GM12878 (cell line): ENCODE results near the gene GRIK2. TPM values are rescaled to one million over a fixed set of nuclear protein-coding genes. Genes with fewer than 3 reads are reported as not detected.

Experiments used
- ATAC-seq: fragments of 200-7000 bp; cut with Tn5 transposase; 3 replicates; pipeline ENCODE4 v1.9.1; 2020; ENCODE audit warnings: mild to moderate bottlenecking, moderate library complexity
- BruUV-seq: library from RNA; stranded (reverse); fragments of 400-500 nt; replicated peaks from 2 replicates; lab custom pipeline; 2021; lab: Mats Ljungman, UMichigan
- CTCF ChIA-PET: fragments of 300-600 bp; sonication (Branson Sonifier 250); formaldehyde crosslinking; extraction: SDS; loops from one replicate; lab custom pipeline; 2021; ENCODE audit warnings: inconsistent platforms; lab: Yijun Ruan, JAX
- POLR2A ChIA-PET: fragments of 350-600 bp; formaldehyde crosslinking; extraction: SDS; loops from one replicate; lab custom pipeline; 2021; ENCODE audit warnings: inconsistent platforms; lab: Charles Lee
- RAD21 ChIA-PET: fragments of 300-600 bp; sonication (Branson Sonifier 250); formaldehyde crosslinking; loops from one replicate; lab custom pipeline; 2023; ENCODE audit warnings: antibody characterized with exemption; ENCODE audit not compliant: unreplicated experiment; lab: Charles Lee
- SMC1A ChIA-PET: fragments of 300-600 bp; sonication (Branson Sonifier 250); formaldehyde crosslinking; loops from one replicate; lab custom pipeline; 2023; ENCODE audit not compliant: unreplicated experiment, uncharacterized antibody; lab: Charles Lee
- DNase-seq: peaks from one replicate; pipeline ENCODE4 v3.0.0-alpha.2; 2011; ENCODE audit warnings: low read depth, low spot score
- FAIRE-seq: peaks from 3 replicates; lab custom pipeline; 2011; peaks lifted over from hg19 to GRCh38; lab: Jason Lieb, UNC
- H2AFZ ChIP-seq: 2 replicates; pipeline ENCODE4 v1.6.0; 2011; ENCODE audit warnings: low read depth, low read length, control low read depth; ENCODE audit not compliant: control insufficient read depth
- H3K27ac ChIP-seq: 2 replicates; pipeline ENCODE4 v1.5.1; 2011; ENCODE audit warnings: control low read depth; ENCODE audit not compliant: control insufficient read depth, insufficient read depth
- H3K27me3 ChIP-seq, 2 experiments: replicated peaks in 1 of 2; 2 replicates each; pipeline versions ENCODE4 v1.6.0 to v1.6.1; 2011; ENCODE audit warnings: low read length in 1 of 2; ENCODE audit not compliant: control insufficient read depth in 2 of 2, insufficient read depth in 2 of 2
- H3K36me3 ChIP-seq, 2 experiments: 2 replicates each; pipeline ENCODE4 v1.5.1; 2011; ENCODE audit warnings: low read length in 1 of 2; ENCODE audit not compliant: control insufficient read depth in 2 of 2, insufficient read depth in 2 of 2
- H3K4me1 ChIP-seq: 2 replicates; pipeline ENCODE4 v1.6.1; 2011; ENCODE audit warnings: mild to moderate bottlenecking, low read length, moderate library complexity, mixed read lengths; ENCODE audit not compliant: control insufficient read depth, insufficient read depth
- H3K4me2 ChIP-seq: 2 replicates; pipeline ENCODE4 v1.6.0; 2011; ENCODE audit warnings: control low read depth; ENCODE audit not compliant: control insufficient read depth, insufficient read depth
- H3K4me3 ChIP-seq: fragments of 200-600 bp; sonication (generic); 2 replicates; pipeline ENCODE4 v1.5.1; 2016
- H3K79me2 ChIP-seq: 2 replicates; pipeline ENCODE4 v1.6.0; 2011; ENCODE audit warnings: low read length; ENCODE audit not compliant: control insufficient read depth, insufficient read depth
- H3K9ac ChIP-seq: 2 replicates; pipeline ENCODE4 v1.8.0; 2011; ENCODE audit warnings: low read length, control low read depth, mixed read lengths; ENCODE audit not compliant: control insufficient read depth, insufficient read depth
- H3K9me3 ChIP-seq: replicated peaks from 3 replicates; pipeline ENCODE4 v1.5.1; 2011; ENCODE audit warnings: mild to moderate bottlenecking, low read length; ENCODE audit not compliant: control insufficient read depth, insufficient read depth
- H4K20me1 ChIP-seq: 2 replicates; pipeline ENCODE4 v1.6.0; 2011; ENCODE audit not compliant: control insufficient read depth, insufficient read depth
- BMI1 ChIP-seq: fragments of 450-650 bp; IDR thresholded peaks from 2 replicates; pipeline ENCODE4 v1.6.1; 2016; ENCODE audit warnings: mild to moderate bottlenecking, moderate library complexity, borderline replicate concordance
- BRCA1 ChIP-seq: IDR thresholded peaks from 2 replicates; pipeline ENCODE4 v1.6.1; 2011; ENCODE audit warnings: low read depth, low read length, improper control_type of control experiment
- FOXM1 ChIP-seq: IDR thresholded peaks from 2 replicates; pipeline ENCODE4 v1.6.1; 2012; ENCODE audit warnings: low read depth, mild to moderate bottlenecking, inconsistent platforms, low read length, moderate library complexity
- MTA3 ChIP-seq: IDR thresholded peaks from 2 replicates; pipeline ENCODE4 v1.6.1; 2012; ENCODE audit warnings: low read length, inconsistent platforms, borderline replicate concordance
- NR2C1 ChIP-seq: fragments of 450-650 bp; IDR thresholded peaks from 2 replicates; pipeline ENCODE4 v1.6.1; 2017; ENCODE audit warnings: antibody characterized with exemption, mild to moderate bottlenecking, moderate library complexity
- PAX8 ChIP-seq: fragments of 450-650 bp; IDR thresholded peaks from 2 replicates; pipeline ENCODE4 v1.6.1; 2017; ENCODE audit warnings: mild to moderate bottlenecking, moderate library complexity
- RFX5 ChIP-seq: IDR thresholded peaks from 2 replicates; pipeline ENCODE4 v1.6.1; 2011; ENCODE audit warnings: low read depth, low read length, improper control_type of control experiment
- SMC3 ChIP-seq: IDR thresholded peaks from 2 replicates; pipeline ENCODE4 v1.6.1; 2011; ENCODE audit warnings: low read length, improper control_type of control experiment, borderline replicate concordance
- SPI1 ChIP-seq: IDR thresholded peaks from 2 replicates; pipeline ENCODE4 v1.6.1; 2011; ENCODE audit warnings: low read depth, mild to moderate bottlenecking, low read length, moderate library complexity, borderline replicate concordance; ENCODE audit not compliant: insufficient read depth
- ZSCAN29 ChIP-seq: fragments of 450-650 bp; IDR thresholded peaks from 2 replicates; pipeline ENCODE4 v1.6.1; 2017; ENCODE audit warnings: mild to moderate bottlenecking, moderate library complexity
- WGBS: methylation state at CpG from one replicate; pipeline ENCODE4 v1.1.6; 2016; ENCODE audit warnings: low lambda C conversion rate; ENCODE audit not compliant: insufficient replicate concordance, insufficient coverage; ENCODE audit errors: missing lambda C conversion rate; 5-methylcytosine and 5-hydroxymethylcytosine counted together
- in situ Hi-C: fragments of 300-500 bp; cut with MboI; formaldehyde crosslinking; loops from 9 replicates; pipeline ENCODE4 v1.14.3; 2018; ENCODE audit warnings: mixed read lengths
- intact Hi-C: fragments of 100-400 bp; cut with micrococcal nuclease; formaldehyde crosslinking; loops from one replicate; pipeline ENCODE4 v1.14.2; 2022; ENCODE audit not compliant: unreplicated experiment
- polyA plus RNA-seq, 11 experiments: library from polyadenylated mRNA; depleted of rRNA in 4 of 11; unstranded in 6 of 11; stranded (reverse) in 5 of 11; fragments of >200 nt; fragmentation: Nextera tagmentation in 4 of 11; fragmentation: Illumina TruSeq in 1 of 11; extraction: Ambion mirVana in 4 of 11; extraction: Trizol in 1 of 11; gene quantifications; 1 replicate in 1 of 11; 2 replicates in 10 of 11; pipeline versions ENCODE4 v1.2.1 to v1.2.3, GENCODE V29; 2011 to 2016; ENCODE audit warnings: inconsistent platforms in 2 of 11, missing spikeins in 2 of 11, low read depth in 1 of 11
- total RNA-seq, 4 experiments: library from RNA; depleted of rRNA in 3 of 4; stranded (reverse); fragments of >200 nt in 3 of 4; fragmentation: Illumina TruSeq in 1 of 4; extraction: Trizol in 1 of 4; gene quantifications; 2 replicates each; pipeline versions ENCODE4 v1.2.1 to v1.2.3, GENCODE V29; 2013 to 2021
- TF ChIP-seq, protein P1 (sequence below): fragments of 150-350 bp; IDR thresholded peaks from 2 replicates; pipeline ENCODE4 v1.6.1; 2016; ENCODE audit warnings: low read depth, low read length
- TF ChIP-seq, protein P2 (sequence below): IDR thresholded peaks from 2 replicates; pipeline ENCODE4 v1.6.1; 2011; ENCODE audit warnings: borderline replicate concordance, low read depth, mild to moderate bottlenecking, moderate library complexity, low read length; ENCODE audit not compliant: insufficient read depth, poor library complexity, severe bottlenecking
- TF ChIP-seq, protein P3 (sequence below): fragments of 150-350 bp; IDR thresholded peaks from 2 replicates; pipeline ENCODE4 v1.6.1; 2014; ENCODE audit warnings: mild to moderate bottlenecking, low read depth, low read length
- TF ChIP-seq, protein P4 (sequence below): IDR thresholded peaks from 2 replicates; pipeline ENCODE4 v1.6.1; 2011; ENCODE audit warnings: borderline replicate concordance, low read depth, mild to moderate bottlenecking, moderate library complexity, mixed read lengths, low read length; ENCODE audit not compliant: insufficient read depth; ENCODE audit errors: extremely low read length

Gene GRIK2
- total and polyA plus RNA-seq, 10 of the 15 experiments (the other 5 are each of a cell fraction or from before 2014, with no cell fraction given) = not detected

DNA sequence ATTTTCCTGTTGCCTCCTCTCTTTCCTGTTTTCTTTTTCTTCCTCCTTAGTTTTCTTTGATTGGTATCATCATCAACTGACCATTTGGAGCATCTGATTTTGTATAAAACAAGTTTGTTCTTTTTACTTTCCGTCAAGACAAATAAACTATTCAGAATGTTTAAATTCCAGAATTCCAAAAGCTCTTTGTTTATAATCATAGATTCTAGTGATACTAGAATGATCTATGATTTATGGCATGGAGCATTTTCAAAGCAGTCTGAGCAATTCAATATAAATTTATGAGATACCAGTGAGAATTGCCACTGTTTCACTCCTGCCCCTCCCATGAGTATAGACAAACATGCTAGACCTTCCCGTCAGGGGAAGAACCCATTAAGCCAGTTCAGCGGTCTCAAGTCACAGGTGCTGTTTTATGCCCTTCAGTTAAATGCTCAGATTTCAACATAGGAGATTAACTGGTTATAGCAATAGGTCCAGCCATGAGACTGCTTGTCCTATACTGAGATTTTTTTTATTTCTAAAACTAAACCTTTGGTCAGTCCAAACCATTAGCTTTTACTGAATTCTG lies 60.7 kb downstream of the GRIK2 start (continued):
- TF ChIP-seq, protein P1, sequence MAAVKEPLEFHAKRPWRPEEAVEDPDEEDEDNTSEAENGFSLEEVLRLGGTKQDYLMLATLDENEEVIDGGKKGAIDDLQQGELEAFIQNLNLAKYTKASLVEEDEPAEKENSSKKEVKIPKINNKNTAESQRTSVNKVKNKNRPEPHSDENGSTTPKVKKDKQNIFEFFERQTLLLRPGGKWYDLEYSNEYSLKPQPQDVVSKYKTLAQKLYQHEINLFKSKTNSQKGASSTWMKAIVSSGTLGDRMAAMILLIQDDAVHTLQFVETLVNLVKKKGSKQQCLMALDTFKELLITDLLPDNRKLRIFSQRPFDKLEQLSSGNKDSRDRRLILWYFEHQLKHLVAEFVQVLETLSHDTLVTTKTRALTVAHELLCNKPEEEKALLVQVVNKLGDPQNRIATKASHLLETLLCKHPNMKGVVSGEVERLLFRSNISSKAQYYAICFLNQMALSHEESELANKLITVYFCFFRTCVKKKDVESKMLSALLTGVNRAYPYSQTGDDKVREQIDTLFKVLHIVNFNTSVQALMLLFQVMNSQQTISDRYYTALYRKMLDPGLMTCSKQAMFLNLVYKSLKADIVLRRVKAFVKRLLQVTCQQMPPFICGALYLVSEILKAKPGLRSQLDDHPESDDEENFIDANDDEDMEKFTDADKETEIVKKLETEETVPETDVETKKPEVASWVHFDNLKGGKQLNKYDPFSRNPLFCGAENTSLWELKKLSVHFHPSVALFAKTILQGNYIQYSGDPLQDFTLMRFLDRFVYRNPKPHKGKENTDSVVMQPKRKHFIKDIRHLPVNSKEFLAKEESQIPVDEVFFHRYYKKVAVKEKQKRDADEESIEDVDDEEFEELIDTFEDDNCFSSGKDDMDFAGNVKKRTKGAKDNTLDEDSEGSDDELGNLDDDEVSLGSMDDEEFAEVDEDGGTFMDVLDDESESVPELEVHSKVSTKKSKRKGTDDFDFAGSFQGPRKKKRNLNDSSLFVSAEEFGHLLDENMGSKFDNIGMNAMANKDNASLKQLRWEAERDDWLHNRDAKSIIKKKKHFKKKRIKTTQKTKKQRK = no peak
- no peak for TF ChIP-seq PAX8

DNA sequence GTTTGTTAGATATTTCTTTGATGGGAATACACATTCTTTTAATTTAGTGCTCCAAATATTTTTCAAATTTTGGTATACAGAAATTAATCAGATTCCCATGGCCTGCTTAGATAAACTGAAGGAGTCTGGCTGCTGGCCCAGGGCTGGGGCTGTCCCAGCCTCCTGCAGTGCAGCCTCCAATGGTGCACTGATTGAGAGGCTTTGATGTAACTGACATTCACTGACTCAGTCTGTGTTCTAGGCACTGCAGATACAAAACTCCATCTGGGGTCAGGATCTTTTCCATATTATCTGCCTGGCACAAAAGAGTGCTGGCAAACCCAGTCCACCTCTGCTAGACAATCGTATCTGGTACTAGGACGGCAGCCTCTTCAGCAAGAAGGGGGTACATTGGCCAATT lies 64.8 kb downstream of the GRIK2 start:
- intact Hi-C loops = no loop called here
- in situ Hi-C loops = no loop called here
- WGBS = 24% methylated on average over 2 of the region's 2 CpGs
- TF ChIP-seq BMI1 (no peak), SMC3 (no peak), ZSCAN29 (no peak), MTA3 (no peak), RFX5 (no peak), SPI1 (no peak), NR2C1 (no peak), BRCA1 (no peak), FOXM1 (no peak)
- TF ChIP-seq, protein P2, sequence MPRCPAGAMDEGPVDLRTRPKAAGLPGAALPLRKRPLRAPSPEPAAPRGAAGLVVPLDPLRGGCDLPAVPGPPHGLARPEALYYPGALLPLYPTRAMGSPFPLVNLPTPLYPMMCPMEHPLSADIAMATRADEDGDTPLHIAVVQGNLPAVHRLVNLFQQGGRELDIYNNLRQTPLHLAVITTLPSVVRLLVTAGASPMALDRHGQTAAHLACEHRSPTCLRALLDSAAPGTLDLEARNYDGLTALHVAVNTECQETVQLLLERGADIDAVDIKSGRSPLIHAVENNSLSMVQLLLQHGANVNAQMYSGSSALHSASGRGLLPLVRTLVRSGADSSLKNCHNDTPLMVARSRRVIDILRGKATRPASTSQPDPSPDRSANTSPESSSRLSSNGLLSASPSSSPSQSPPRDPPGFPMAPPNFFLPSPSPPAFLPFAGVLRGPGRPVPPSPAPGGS = no peak
- TF ChIP-seq, protein P3, sequence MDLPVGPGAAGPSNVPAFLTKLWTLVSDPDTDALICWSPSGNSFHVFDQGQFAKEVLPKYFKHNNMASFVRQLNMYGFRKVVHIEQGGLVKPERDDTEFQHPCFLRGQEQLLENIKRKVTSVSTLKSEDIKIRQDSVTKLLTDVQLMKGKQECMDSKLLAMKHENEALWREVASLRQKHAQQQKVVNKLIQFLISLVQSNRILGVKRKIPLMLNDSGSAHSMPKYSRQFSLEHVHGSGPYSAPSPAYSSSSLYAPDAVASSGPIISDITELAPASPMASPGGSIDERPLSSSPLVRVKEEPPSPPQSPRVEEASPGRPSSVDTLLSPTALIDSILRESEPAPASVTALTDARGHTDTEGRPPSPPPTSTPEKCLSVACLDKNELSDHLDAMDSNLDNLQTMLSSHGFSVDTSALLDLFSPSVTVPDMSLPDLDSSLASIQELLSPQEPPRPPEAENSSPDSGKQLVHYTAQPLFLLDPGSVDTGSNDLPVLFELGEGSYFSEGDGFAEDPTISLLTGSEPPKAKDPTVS = no peak
- TF ChIP-seq, protein P4, sequence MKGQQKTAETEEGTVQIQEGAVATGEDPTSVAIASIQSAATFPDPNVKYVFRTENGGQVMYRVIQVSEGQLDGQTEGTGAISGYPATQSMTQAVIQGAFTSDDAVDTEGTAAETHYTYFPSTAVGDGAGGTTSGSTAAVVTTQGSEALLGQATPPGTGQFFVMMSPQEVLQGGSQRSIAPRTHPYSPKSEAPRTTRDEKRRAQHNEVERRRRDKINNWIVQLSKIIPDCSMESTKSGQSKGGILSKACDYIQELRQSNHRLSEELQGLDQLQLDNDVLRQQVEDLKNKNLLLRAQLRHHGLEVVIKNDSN = no peak

More for the DNA sequence above, 64.8 kb downstream of the GRIK2 start:
- ChIA-PET POLR2A (no interaction called here), RAD21 (no interaction called here), SMC1A (no interaction called here), CTCF (no interaction called here)
- no peaks in the 10 kb centered on the region for H3K27me3 ChIP-seq
- no peaks in the 10 kb centered on the region for H4K20me1 ChIP-seq
- no peak overlapping the region for H3K4me3 ChIP-seq
- H3K4me2 ChIP-seq = no peak overlapping the region
- H3K9me3 ChIP-seq = no peaks in the 10 kb centered on the region
- no TSS peak for BruUV-seq
- no peaks in the 10 kb centered on the region for H3K79me2 ChIP-seq
- H3K36me3 ChIP-seq = no peaks in the 10 kb centered on the region
- no peak overlapping the region for H2AFZ ChIP-seq
- no peak overlapping the region for H3K27ac ChIP-seq
- no peak for FAIRE-seq
- no peak for ATAC-seq
- H3K4me1 ChIP-seq = no peaks in the 10 kb centered on the region
- H3K9ac ChIP-seq = no peak overlapping the region
- DNase-seq = no peak
